Esophagus muscularis mucosa (tissue), 4 donors: ENCODE results near the gene AXL. TPM values are rescaled to one million over a fixed set of nuclear protein-coding genes. Genes with fewer than 3 reads are reported as not detected.

Experiments used
- DNase-seq: peaks from one replicate; pipeline ENCODE4 v3.0.0-alpha.2; 2017; ENCODE audit errors: extremely low spot score
- H3K27ac ChIP-seq, 4 donors: fragments of 200-600 bp; sonication (generic); replicated peaks in 1 of 4; 1 replicate in 3 of 4; 2 replicates in 1 of 4; pipeline ENCODE4 v1.5.1; 2016 to 2019; ENCODE audit warnings: mild to moderate bottlenecking in 1 of 4
- H3K27me3 ChIP-seq, 4 donors: fragments of 200-600 bp; sonication (generic); one replicate each; pipeline versions ENCODE4 v1.5.1 to v1.6.0; 2016 to 2019
- H3K36me3 ChIP-seq, 4 donors: fragments of 200-600 bp; sonication (generic); one replicate each; pipeline ENCODE4 v1.5.1; 2016 to 2019
- H3K4me1 ChIP-seq, 4 donors: fragments of 200-600 bp; sonication (generic); one replicate each; pipeline ENCODE4 v1.5.1; 2016 to 2019
- H3K4me3 ChIP-seq, 4 donors: fragments of 200-600 bp; sonication (generic); 1 replicate in 2 of 4; 2 replicates in 2 of 4; pipeline ENCODE4 v1.5.1; 2016 to 2019; ENCODE audit warnings: mild to moderate bottlenecking in 4 of 4, moderate library complexity in 1 of 4
- H3K9me3 ChIP-seq, 4 donors: fragments of 200-600 bp; sonication (generic); 1 replicate in 3 of 4; 2 replicates in 1 of 4; pipeline ENCODE4 v1.5.1; 2016 to 2019
- EP300 ChIP-seq: sonication (generic); formaldehyde crosslinking; IDR thresholded peaks from one replicate; pipeline ENCODE4 v1.6.1; 2017; ENCODE audit warnings: antibody characterized with exemption
- POLR2A ChIP-seq: fragments of 450-650 bp; IDR thresholded peaks from one replicate; pipeline ENCODE4 v1.6.1; 2017; ENCODE audit warnings: antibody characterized with exemption, moderate library complexity, mild to moderate bottlenecking, low read depth
- POLR2AphosphoS5 ChIP-seq, 2 donors: sonication (generic); formaldehyde crosslinking; IDR thresholded peaks; one replicate each; pipeline ENCODE4 v1.6.1; 2017; ENCODE audit warnings: antibody characterized with exemption in 2 of 2
- whole genome bisulfite sequencing: methylation state at CpG from one replicate; pipeline ENCODE4 v1.1.5; 2018; 5-methylcytosine and 5-hydroxymethylcytosine counted together
- intact Hi-C: fragments of 100-400 bp; cut with DNase I; formaldehyde crosslinking; loops from one replicate; pipeline ENCODE4 v1.15.1; 2023
- total RNA-seq, 4 donors: library from RNA; depleted of rRNA; stranded (reverse); fragments of >200 nt; gene quantifications; one replicate each; pipeline versions ENCODE4 v1.1.0 to v1.2.1, GENCODE V29; 2016
- TF ChIP-seq, protein P1 (sequence below), 3 experiments: fragments of 200-600 bp in 2 of 3; fragments of 450-650 bp in 1 of 3; sonication (generic) in 2 of 3; IDR thresholded peaks; one replicate each; pipeline ENCODE4 v1.5.1; 2017 to 2019; ENCODE audit warnings: antibody characterized with exemption in 3 of 3, mild to moderate bottlenecking in 2 of 3, moderate library complexity in 1 of 3

The AXL gene
- total RNA-seq, 4 donors from 2014 or later = 112 to 243 (median 172) TPM

GRCh38 chr19:41205995-41206394, 13.0 kb upstream of the AXL start:
- no peak overlapping the region for H3K4me3 ChIP-seq
- H3K27ac ChIP-seq = peak overlapping the region in 1 of 4 donors; percentile 54
- DNase-seq = no peak
- H3K36me3 ChIP-seq = no peaks in the 10 kb centered on the region
- peaks cover 0 to 4% (median 0%) of the 10 kb centered on the region in 4 donors for H3K27me3 ChIP-seq
- intact Hi-C loops = no loop called here
- no peaks in the 10 kb centered on the region for H3K9me3 ChIP-seq
- TF ChIP-seq EP300 = no peak
- TF ChIP-seq, protein P1, sequence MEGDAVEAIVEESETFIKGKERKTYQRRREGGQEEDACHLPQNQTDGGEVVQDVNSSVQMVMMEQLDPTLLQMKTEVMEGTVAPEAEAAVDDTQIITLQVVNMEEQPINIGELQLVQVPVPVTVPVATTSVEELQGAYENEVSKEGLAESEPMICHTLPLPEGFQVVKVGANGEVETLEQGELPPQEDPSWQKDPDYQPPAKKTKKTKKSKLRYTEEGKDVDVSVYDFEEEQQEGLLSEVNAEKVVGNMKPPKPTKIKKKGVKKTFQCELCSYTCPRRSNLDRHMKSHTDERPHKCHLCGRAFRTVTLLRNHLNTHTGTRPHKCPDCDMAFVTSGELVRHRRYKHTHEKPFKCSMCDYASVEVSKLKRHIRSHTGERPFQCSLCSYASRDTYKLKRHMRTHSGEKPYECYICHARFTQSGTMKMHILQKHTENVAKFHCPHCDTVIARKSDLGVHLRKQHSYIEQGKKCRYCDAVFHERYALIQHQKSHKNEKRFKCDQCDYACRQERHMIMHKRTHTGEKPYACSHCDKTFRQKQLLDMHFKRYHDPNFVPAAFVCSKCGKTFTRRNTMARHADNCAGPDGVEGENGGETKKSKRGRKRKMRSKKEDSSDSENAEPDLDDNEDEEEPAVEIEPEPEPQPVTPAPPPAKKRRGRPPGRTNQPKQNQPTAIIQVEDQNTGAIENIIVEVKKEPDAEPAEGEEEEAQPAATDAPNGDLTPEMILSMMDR (IDR thresholded peaks at IDR 0.05) = no peak
- no peak for TF ChIP-seq POLR2A
- TF ChIP-seq POLR2AphosphoS5 (IDR thresholded peaks at IDR 0.05) = no peak
- 86% methylated on average over 9 of the region's 10 CpGs for WGBS
- peaks cover 0 to 6% (median 0%) of the 10 kb centered on the region in 4 donors for H3K4me1 ChIP-seq

DNA sequence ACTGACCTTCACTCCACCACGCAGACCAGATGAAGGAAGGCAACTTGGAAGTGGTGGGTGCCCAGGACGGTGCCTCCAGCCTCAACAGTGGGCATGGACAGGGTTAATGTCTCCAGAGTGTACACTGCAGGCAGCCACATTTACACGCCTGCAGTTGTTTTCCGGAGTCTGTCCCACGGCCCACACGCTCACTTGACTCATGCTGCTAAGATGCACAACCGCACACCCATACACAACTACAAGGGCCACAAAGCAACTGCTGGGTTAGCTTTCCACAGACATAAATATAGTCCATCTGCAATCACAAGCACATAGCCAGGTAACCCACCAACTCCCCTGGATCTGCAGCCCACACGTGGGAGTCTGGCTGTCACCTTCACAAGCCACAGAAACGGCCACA, 12.6 kb upstream of the AXL start:
- Histone ChIP-seq H3K4me1 (peaks cover 0 to 6% (median 0%) of the 10 kb centered on the region in 4 donors), H3K27me3 (no peaks in the 10 kb centered on the region), H3K4me3 (no peak overlapping the region), H3K36me3 (no peaks in the 10 kb centered on the region), H3K27ac (peak overlapping the region; percentile 49 to 63 (median 53)), H3K9me3 (no peaks in the 10 kb centered on the region)
- intact Hi-C loops = no loop called here
- no peak for DNase-seq
- TF ChIP-seq POLR2AphosphoS5 (IDR thresholded peaks at IDR 0.05) (no peak), EP300 (no peak), POLR2A (no peak)
- TF ChIP-seq, protein P1 (IDR thresholded peaks at IDR 0.05) = no peak
- WGBS = 84% methylated on average over 9 of the region's 9 CpGs

- Histone ChIP-seq H3K27me3 (no peaks in the 10 kb centered on the region), H3K27ac (peak overlapping the region; percentile 49 to 63 (median 53)), H3K9me3 (no peaks in the 10 kb centered on the region), H3K4me1 (peaks cover 0 to 6% (median 0%) of the 10 kb centered on the region in 4 donors), H3K36me3 (no peaks in the 10 kb centered on the region), H3K4me3 (peak overlapping the region in 3 of 4 donors; percentile 3 to 33 (median 8))
- TF ChIP-seq POLR2A (no peak), POLR2AphosphoS5 (IDR thresholded peaks at IDR 0.05) (peak; percentile 47 to 64), EP300 (no peak)
- TF ChIP-seq, protein P1 (IDR thresholded peaks at IDR 0.05) = no peak
- intact Hi-C loops = no loop called here
- 67% methylated on average over 25 of the region's 26 CpGs for WGBS
- DNase-seq = no peak
These were observed 11.9 kb upstream of the AXL start for GRCh38 chr19:41206926-41207750.

DNA sequence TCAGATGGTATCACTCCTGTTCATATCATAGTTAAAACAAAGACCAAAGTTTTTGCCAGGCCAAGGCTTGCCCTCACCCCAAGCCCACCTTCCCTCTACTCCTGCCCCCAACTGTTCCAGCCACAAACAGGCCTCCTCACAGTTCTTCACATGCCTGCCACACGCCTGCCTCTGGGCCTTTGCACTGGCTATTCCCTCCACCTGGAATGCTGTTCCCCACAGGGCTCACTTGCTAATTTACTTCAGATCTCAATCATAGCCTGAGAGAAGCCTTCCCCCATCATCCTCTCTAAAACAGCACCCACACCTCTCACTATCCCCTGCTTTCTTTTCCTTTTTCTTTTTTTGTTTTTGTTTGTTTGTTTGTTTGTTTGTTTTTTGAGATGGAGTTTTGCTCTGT, 4.9 kb upstream of the AXL start:
- Histone ChIP-seq H3K9me3 (no peaks in the 10 kb centered on the region), H3K4me1 (peaks cover 3 to 14% (median 10%) of the 10 kb centered on the region in 4 donors), H3K36me3 (no peaks in the 10 kb centered on the region), H3K27ac (no peak overlapping the region), H3K4me3 (no peak overlapping the region), H3K27me3 (no peaks in the 10 kb centered on the region)
- intact Hi-C loops = no loop called here
- WGBS = 96% methylated on average over 1 of the region's 1 CpG
- TF ChIP-seq POLR2A = no peak
- TF ChIP-seq, protein P1 (IDR thresholded peaks at IDR 0.05) = no peak
- no peak for TF ChIP-seq POLR2AphosphoS5 (IDR thresholded peaks at IDR 0.05)
- no peak for TF ChIP-seq EP300
- DNase-seq = no peak
